ENCODE data around the gene NEAT1.
"Not testable (repeated sequence)": the region's sequence is repeated elsewhere in the genome, so short reads cannot be mapped to it uniquely, and the experiment has no call there.

Gene NEAT1

GRCh38 chr11:65410936-65411680 lies 11.5 kb upstream of the NEAT1 start:
- TF ChIP-seq CTCF (IDR thresholded peaks at IDR 0.05; ENCODE audit: borderline replicate concordance, insufficient read depth, low read depth, low read length): no peak

GRCh38 chr11:65411681-65412070 lies 10.9 kb upstream of the NEAT1 start:
- H3K4me3 ChIP-seq (ENCODE audit: low read depth, low read length): no peak overlapping the region
- no peak for TF ChIP-seq CTCF (IDR thresholded peaks at IDR 0.05; ENCODE audit: borderline replicate concordance, insufficient read depth, low read depth, low read length)

More at GRCh38 chr11:65410936-65411680, 11.5 kb upstream of the NEAT1 start:
- no peak overlapping the region for H3K4me3 ChIP-seq (ENCODE audit: low read depth, low read length)

- no peak overlapping the region for H3K4me3 ChIP-seq (ENCODE audit: low read depth, low read length)
- TF ChIP-seq CTCF (IDR thresholded peaks at IDR 0.05; ENCODE audit: borderline replicate concordance, insufficient read depth, low read depth, low read length): no peak
These were observed 10.1 kb upstream of the NEAT1 start for GRCh38 chr11:65412271-65413076.

GRCh38 chr11:65413077-65413664 lies 9.4 kb upstream of the NEAT1 start:
- H3K4me3 ChIP-seq (ENCODE audit: low read depth, low read length): not testable (repeated sequence)

GRCh38 chr11:65414776-65415498 lies 7.7 kb upstream of the NEAT1 start:
- no peak for TF ChIP-seq CTCF (IDR thresholded peaks at IDR 0.05; ENCODE audit: borderline replicate concordance, insufficient read depth, low read depth, low read length)
- H3K4me3 ChIP-seq (ENCODE audit: low read depth, low read length): no peak overlapping the region

- no peak for TF ChIP-seq CTCF (IDR thresholded peaks at IDR 0.05; ENCODE audit: borderline replicate concordance, insufficient read depth, low read depth, low read length)
- no peak overlapping the region for H3K4me3 ChIP-seq (ENCODE audit: low read depth, low read length)
These were observed 6.9 kb upstream of the NEAT1 start for GRCh38 chr11:65415499-65416340.

Measured in GM12875 (cell line).